Astrocyte (in vitro differentiated cells and primary cell): ENCODE measurements around the gene CDK9. TPM values are rescaled to one million over a fixed set of nuclear protein-coding genes. Genes with fewer than 3 reads are reported as not detected.

Experiments used
- DNase-seq: peaks from one replicate; pipeline ENCODE4 v3.0.0-alpha.2; 2010; ENCODE audit warnings: low read depth
- FAIRE-seq: peaks from 2 replicates; lab custom pipeline; 2011; peaks lifted over from hg19 to GRCh38; lab: Jason Lieb, UNC
- H2AFZ ChIP-seq: 2 replicates; pipeline ENCODE4 v1.6.0; 2012; ENCODE audit warnings: low read depth, low read length, inconsistent platforms
- H3K27ac ChIP-seq: 2 replicates; pipeline ENCODE4 v1.5.1; 2011; ENCODE audit warnings: low read depth, low read length, inconsistent platforms
- H3K27me3 ChIP-seq: 2 replicates; pipeline ENCODE4 v1.6.0; 2011; ENCODE audit warnings: low read length, inconsistent platforms; ENCODE audit not compliant: insufficient read depth
- H3K36me3 ChIP-seq: 2 replicates; pipeline ENCODE4 v1.5.1; 2011; ENCODE audit warnings: low read length, inconsistent platforms; ENCODE audit not compliant: insufficient read depth
- H3K4me1 ChIP-seq: 2 replicates; pipeline ENCODE4 v1.5.1; 2011; ENCODE audit warnings: low read length, inconsistent platforms; ENCODE audit not compliant: insufficient read depth
- H3K4me2 ChIP-seq: 2 replicates; pipeline ENCODE4 v1.6.0; 2012; ENCODE audit warnings: low read length, inconsistent platforms
- H3K4me3 ChIP-seq: 2 replicates; pipeline ENCODE4 v1.5.1; 2011; ENCODE audit warnings: low read depth, mild to moderate bottlenecking, low read length, inconsistent platforms; ENCODE audit not compliant: insufficient read depth
- H3K79me2 ChIP-seq: 2 replicates; pipeline ENCODE4 v1.6.0; 2012; ENCODE audit warnings: mild to moderate bottlenecking, low read length, inconsistent platforms; ENCODE audit not compliant: insufficient read depth
- H3K9ac ChIP-seq: 2 replicates; pipeline ENCODE4 v1.6.0; 2012; ENCODE audit warnings: mild to moderate bottlenecking, low read length, inconsistent platforms
- H3K9me3 ChIP-seq: 2 replicates; pipeline ENCODE4 v1.5.1; 2012; ENCODE audit warnings: low read depth, mild to moderate bottlenecking, low read length, inconsistent platforms; ENCODE audit not compliant: insufficient read depth
- H4K20me1 ChIP-seq: 2 replicates; pipeline ENCODE4 v1.6.0; 2012; ENCODE audit warnings: low read length, inconsistent platforms; ENCODE audit not compliant: insufficient read depth
- H3K27ac Mint-ChIP-seq: one replicate; pipeline ENCODE4 v1.8.0; 2021; ENCODE audit warnings: mild to moderate bottlenecking, mixed read lengths; ENCODE audit not compliant: unreplicated experiment
- H3K27me3 Mint-ChIP-seq: one replicate; pipeline ENCODE4 v1.8.0; 2021; ENCODE audit warnings: low read depth, mixed read lengths; ENCODE audit not compliant: unreplicated experiment
- H3K36me3 Mint-ChIP-seq: one replicate; pipeline ENCODE4 v1.8.0; 2021; ENCODE audit warnings: low read depth, mixed read lengths; ENCODE audit not compliant: unreplicated experiment
- H3K4me1 Mint-ChIP-seq: one replicate; pipeline ENCODE4 v1.8.0; 2021; ENCODE audit warnings: low read depth, mixed read lengths; ENCODE audit not compliant: unreplicated experiment
- H3K4me3 Mint-ChIP-seq: one replicate; pipeline ENCODE4 v1.8.0; 2021; ENCODE audit warnings: mild to moderate bottlenecking, moderate library complexity, mixed read lengths; ENCODE audit not compliant: unreplicated experiment
- H3K9me3 Mint-ChIP-seq: one replicate; pipeline ENCODE4 v1.8.0; 2021; ENCODE audit warnings: mild to moderate bottlenecking, mixed read lengths; ENCODE audit not compliant: unreplicated experiment
- EZH2 ChIP-seq: IDR thresholded peaks from 2 replicates; pipeline ENCODE4 v1.6.1; 2012; ENCODE audit warnings: mild to moderate bottlenecking, low read length, inconsistent platforms; ENCODE audit not compliant: insufficient read depth
- total RNA-seq: library from RNA; stranded (reverse); gene quantifications from 2 replicates; pipeline ENCODE4 v1.2.1, GENCODE V29; 2021
- TF ChIP-seq, protein P1 (sequence below): IDR thresholded peaks from 2 replicates; pipeline ENCODE4 v1.5.1; 2011; ENCODE audit warnings: low read depth, mild to moderate bottlenecking, inconsistent platforms, low read length, moderate library complexity; ENCODE audit not compliant: insufficient read depth

The CDK9 gene
- total RNA-seq, 1 donor from 2014 or later = 71.7 TPM

DNA sequence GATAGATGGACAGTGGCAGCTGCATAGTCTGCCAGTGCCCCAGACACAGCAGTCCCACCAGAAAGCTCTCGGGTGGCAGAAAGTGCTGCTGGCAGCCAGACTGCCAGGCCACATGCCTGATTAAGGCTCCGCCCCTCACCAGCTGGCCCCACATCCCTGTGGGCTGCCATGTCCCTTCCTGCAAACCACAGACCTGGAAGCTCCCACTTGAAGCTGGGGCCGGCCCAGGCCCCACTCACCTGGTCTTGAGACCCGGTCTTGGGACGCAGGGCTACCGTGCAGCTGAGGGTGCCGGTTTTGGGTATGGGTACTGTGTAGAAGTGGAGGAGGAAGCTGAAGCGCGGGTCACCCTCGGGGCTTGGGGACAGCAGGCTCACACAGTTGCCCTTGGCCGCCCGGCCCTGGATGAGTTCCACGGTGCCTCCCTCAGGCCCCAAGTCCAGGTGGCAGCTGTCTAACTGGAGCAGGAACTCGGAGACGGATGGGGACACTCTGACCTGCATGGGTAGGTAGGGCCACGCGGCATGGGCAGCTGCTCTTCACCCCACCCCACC is 32.1 kb downstream of the CDK9 start:
- H3K9me3 ChIP-seq = no peaks in the 10 kb centered on the region
- peaks cover 5% of the 10 kb centered on the region for H4K20me1 ChIP-seq
- H3K4me1 Mint-ChIP-seq = peaks cover 1% of the 10 kb centered on the region
- FAIRE-seq = no peak
- H3K27me3 Mint-ChIP-seq = no peaks in the 10 kb centered on the region
- peaks cover 12% of the 10 kb centered on the region for H3K36me3 Mint-ChIP-seq
- no peaks in the 10 kb centered on the region for H3K27me3 ChIP-seq
- H3K27ac Mint-ChIP-seq = no peak overlapping the region
- no peak overlapping the region for H3K4me3 Mint-ChIP-seq
- H3K9ac ChIP-seq = no peak overlapping the region
- H3K4me3 ChIP-seq = no peak overlapping the region
- no peak for TF ChIP-seq EZH2
- TF ChIP-seq, protein P1, sequence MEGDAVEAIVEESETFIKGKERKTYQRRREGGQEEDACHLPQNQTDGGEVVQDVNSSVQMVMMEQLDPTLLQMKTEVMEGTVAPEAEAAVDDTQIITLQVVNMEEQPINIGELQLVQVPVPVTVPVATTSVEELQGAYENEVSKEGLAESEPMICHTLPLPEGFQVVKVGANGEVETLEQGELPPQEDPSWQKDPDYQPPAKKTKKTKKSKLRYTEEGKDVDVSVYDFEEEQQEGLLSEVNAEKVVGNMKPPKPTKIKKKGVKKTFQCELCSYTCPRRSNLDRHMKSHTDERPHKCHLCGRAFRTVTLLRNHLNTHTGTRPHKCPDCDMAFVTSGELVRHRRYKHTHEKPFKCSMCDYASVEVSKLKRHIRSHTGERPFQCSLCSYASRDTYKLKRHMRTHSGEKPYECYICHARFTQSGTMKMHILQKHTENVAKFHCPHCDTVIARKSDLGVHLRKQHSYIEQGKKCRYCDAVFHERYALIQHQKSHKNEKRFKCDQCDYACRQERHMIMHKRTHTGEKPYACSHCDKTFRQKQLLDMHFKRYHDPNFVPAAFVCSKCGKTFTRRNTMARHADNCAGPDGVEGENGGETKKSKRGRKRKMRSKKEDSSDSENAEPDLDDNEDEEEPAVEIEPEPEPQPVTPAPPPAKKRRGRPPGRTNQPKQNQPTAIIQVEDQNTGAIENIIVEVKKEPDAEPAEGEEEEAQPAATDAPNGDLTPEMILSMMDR = no peak
- DNase-seq = no peak
- no peaks in the 10 kb centered on the region for H3K4me1 ChIP-seq
- H3K9me3 Mint-ChIP-seq = no peaks in the 10 kb centered on the region
- no peak overlapping the region for H3K4me2 ChIP-seq
- peaks cover 3% of the 10 kb centered on the region for H3K36me3 ChIP-seq
- H2AFZ ChIP-seq = no peak overlapping the region
- no peaks in the 10 kb centered on the region for H3K79me2 ChIP-seq
- H3K27ac ChIP-seq = no peak overlapping the region

DNA sequence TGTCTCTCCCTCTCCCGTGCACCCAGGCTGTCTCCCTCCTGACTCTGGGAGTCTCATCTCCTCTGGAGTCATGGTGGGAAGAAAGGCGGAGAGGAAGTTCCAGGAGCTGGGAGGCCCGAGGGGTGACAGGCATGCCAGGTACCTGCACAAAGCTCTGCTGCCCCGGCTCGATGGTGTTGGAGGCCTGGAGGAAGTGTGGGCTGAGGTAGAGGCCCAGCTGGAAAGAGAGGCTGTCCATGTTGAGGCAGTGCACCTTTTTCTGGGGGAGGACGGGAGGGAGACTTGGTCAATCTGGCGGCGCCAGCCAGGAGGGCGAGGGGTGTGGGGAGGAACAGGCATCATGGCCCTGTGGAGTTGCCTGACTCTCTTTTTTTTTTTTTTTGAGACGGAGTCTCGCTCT is 32.7 kb downstream of the CDK9 start:
- H3K4me2 ChIP-seq = no peak overlapping the region
- H3K9me3 Mint-ChIP-seq = no peaks in the 10 kb centered on the region
- peaks cover 4% of the 10 kb centered on the region for H4K20me1 ChIP-seq
- no peaks in the 10 kb centered on the region for H3K4me1 ChIP-seq
- H3K4me1 Mint-ChIP-seq = peaks cover 1% of the 10 kb centered on the region
- H3K4me3 Mint-ChIP-seq = no peak overlapping the region
- no peaks in the 10 kb centered on the region for H3K27me3 Mint-ChIP-seq
- no peaks in the 10 kb centered on the region for H3K9me3 ChIP-seq
- H3K27ac Mint-ChIP-seq = no peak overlapping the region
- peaks cover 12% of the 10 kb centered on the region for H3K36me3 Mint-ChIP-seq
- FAIRE-seq (no peak), DNase-seq (no peak)
- no peak overlapping the region for H3K9ac ChIP-seq
- H3K4me3 ChIP-seq = no peak overlapping the region
- peaks cover 2% of the 10 kb centered on the region for H3K36me3 ChIP-seq
- no peaks in the 10 kb centered on the region for H3K27me3 ChIP-seq
- no peak for TF ChIP-seq EZH2
- TF ChIP-seq, protein P1 = no peak
- H3K27ac ChIP-seq = no peak overlapping the region
- H2AFZ ChIP-seq = no peak overlapping the region
- H3K79me2 ChIP-seq = no peaks in the 10 kb centered on the region

DNA sequence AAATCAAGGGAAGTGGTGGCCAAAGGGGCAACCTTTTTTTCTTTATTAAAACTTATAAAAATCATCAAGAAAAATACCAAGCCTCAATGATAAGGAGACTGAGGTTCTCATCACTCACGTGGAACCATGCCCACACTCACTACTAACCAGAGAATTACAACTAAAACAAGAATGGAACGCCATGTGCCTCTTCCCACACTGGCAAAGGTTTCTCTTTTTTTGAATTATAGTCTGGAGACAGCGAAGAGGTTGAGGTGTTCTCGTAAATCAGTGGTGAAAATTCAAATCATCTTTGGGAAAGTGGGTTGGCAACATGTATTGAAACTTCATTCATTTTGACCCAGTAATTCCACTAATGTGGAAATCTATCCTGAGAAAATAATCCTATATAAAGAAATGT is 36.3 kb downstream of the CDK9 start:
- Histone ChIP-seq H3K79me2 (no peaks in the 10 kb centered on the region), H4K20me1 (peaks cover 4% of the 10 kb centered on the region), H3K36me3 (peaks cover 5% of the 10 kb centered on the region), H3K4me1 (peaks cover 2% of the 10 kb centered on the region), H3K4me2 (no peak overlapping the region), H3K4me3 (no peak overlapping the region), H3K9ac (no peak overlapping the region), H2AFZ (no peak overlapping the region), H3K27ac (no peak overlapping the region), H3K27me3 (no peaks in the 10 kb centered on the region), H3K9me3 (no peaks in the 10 kb centered on the region)
- Mint-ChIP-seq H3K27ac (no peak overlapping the region), H3K9me3 (no peaks in the 10 kb centered on the region), H3K4me1 (peaks cover 1% of the 10 kb centered on the region), H3K4me3 (no peak overlapping the region), H3K36me3 (peaks cover 8% of the 10 kb centered on the region), H3K27me3 (peaks cover 18% of the 10 kb centered on the region)
- FAIRE-seq = no peak
- TF ChIP-seq, protein P1 = no peak
- no peak for TF ChIP-seq EZH2
- DNase-seq = no peak
